ENCODE data around the gene MRPL48.

Gene MRPL48

DNA sequence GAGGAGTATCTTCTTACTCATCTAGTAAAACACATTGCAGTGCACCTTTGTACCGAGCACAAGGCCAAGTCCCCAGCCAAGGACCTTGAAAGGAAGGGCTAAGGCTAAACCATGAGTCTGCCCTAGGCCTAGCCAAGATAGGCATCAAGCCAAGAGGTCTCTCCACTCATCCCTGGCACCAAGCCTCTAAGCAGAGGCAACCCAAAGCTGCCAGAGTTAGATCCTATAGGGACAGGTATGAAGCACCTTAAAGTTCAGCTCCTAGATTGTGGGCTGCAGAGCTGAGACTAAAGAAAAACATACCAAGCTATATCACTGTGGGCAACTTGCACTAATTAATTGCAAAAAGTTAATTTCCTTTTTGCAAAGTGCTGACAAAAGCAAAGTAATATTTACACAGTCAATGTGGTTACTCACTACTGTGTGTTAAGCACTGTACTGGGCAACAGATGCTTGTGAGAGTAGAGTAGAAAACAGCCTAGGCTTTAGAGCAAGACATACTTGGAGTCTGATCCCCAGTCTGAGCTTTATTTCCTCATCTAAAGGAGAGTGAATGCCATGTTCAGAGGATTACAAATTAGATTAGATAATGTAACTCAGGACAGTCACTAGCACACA, 81.8 kb downstream of the MRPL48 start:
- TF ChIP-seq, protein P1, sequence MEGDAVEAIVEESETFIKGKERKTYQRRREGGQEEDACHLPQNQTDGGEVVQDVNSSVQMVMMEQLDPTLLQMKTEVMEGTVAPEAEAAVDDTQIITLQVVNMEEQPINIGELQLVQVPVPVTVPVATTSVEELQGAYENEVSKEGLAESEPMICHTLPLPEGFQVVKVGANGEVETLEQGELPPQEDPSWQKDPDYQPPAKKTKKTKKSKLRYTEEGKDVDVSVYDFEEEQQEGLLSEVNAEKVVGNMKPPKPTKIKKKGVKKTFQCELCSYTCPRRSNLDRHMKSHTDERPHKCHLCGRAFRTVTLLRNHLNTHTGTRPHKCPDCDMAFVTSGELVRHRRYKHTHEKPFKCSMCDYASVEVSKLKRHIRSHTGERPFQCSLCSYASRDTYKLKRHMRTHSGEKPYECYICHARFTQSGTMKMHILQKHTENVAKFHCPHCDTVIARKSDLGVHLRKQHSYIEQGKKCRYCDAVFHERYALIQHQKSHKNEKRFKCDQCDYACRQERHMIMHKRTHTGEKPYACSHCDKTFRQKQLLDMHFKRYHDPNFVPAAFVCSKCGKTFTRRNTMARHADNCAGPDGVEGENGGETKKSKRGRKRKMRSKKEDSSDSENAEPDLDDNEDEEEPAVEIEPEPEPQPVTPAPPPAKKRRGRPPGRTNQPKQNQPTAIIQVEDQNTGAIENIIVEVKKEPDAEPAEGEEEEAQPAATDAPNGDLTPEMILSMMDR (IDR thresholded peaks at IDR 0.05; ENCODE audit: low read depth, low read length): no peak
- H3K4me3 ChIP-seq (replicated peaks in 1 of 2; ENCODE audit: low read depth in 2 of 2, low read length in 2 of 2): no peak overlapping the region
- peak in 1 of 2 donors; percentile 15 for DNase-seq (ENCODE audit: low read depth in 2 of 2)

- TF ChIP-seq, protein P1 (IDR thresholded peaks at IDR 0.05; ENCODE audit: low read depth, low read length): no peak
- no peak overlapping the region for H3K4me3 ChIP-seq (replicated peaks in 1 of 2; ENCODE audit: low read depth in 2 of 2, low read length in 2 of 2)
- no peak for DNase-seq (ENCODE audit: low read depth in 2 of 2)
These were observed 82.6 kb downstream of the MRPL48 start for GRCh38 chr11:73870261-73870660.

- H3K4me3 ChIP-seq (replicated peaks in 1 of 2; ENCODE audit: low read depth in 2 of 2, low read length in 2 of 2): no peak overlapping the region
- no peak for DNase-seq (ENCODE audit: low read depth in 2 of 2)
- TF ChIP-seq, protein P1 (IDR thresholded peaks at IDR 0.05; ENCODE audit: low read depth, low read length): no peak
These were observed 85.2 kb downstream of the MRPL48 start for GRCh38 chr11:73872749-73873357.

GRCh38 chr11:73875380-73875779, 87.7 kb downstream of the MRPL48 start:
- H3K4me3 ChIP-seq (replicated peaks in 1 of 2; ENCODE audit: low read depth in 2 of 2, low read length in 2 of 2): peak overlapping the region; percentile 81 to 94
- no peak for DNase-seq (ENCODE audit: low read depth in 2 of 2)
- TF ChIP-seq, protein P1 (IDR thresholded peaks at IDR 0.05; ENCODE audit: low read depth, low read length): no peak

- peak overlapping the region; percentile 81 to 94 for H3K4me3 ChIP-seq (replicated peaks in 1 of 2; ENCODE audit: low read depth in 2 of 2, low read length in 2 of 2)
- TF ChIP-seq, protein P1 (IDR thresholded peaks at IDR 0.05; ENCODE audit: low read depth, low read length): no peak
- DNase-seq (ENCODE audit: low read depth in 2 of 2): no peak
These were observed 88.2 kb downstream of the MRPL48 start for GRCh38 chr11:73875840-73876239.

DNA sequence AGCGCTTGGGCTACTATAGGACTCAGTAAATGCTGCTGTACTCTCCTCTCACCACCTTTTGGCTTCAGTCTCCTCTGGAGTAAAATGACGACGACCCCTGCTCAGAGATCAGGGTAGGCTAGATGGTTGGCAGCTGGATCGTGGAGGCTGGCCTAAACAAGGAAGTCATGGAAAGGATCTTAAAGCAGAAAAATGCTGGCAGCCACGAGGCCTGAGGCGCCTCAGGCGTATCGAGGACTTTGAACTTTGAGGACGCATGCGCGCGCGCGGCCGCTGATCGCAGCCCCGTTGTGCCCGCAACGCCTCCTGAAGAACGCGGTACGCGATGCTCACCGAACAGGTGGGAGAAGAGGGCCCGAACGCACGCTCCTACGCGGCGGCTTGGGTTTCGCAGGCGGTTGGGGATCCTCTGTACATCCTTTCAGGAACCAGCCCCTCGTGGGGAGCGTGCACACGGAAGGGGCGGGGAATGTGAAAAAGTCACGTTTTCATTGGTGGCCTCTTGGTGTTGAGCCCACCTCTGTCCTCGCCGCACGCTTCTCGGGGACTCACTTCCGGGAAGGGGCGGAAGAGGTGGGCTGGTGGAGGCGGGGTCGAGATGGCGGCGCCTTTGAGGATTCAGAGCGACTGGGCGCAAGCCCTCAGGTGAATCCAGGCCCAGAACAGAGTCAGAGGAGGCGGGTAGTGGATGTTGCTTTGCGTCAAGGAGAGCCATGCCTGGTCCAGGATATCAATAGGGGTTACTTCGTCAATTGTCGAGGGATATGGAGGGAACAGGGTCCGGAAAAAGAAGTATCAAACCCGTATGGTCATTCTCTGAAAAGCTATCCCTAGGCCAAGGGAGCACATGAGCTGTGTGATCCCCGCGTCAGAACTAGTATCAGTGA, 89.0 kb downstream of the MRPL48 start, which contains the start of the genes COA4 and PAAF1:
Gene COA4 (minus strand): TSS at position 423 of the 887 bp plus-strand sequence. CDS start 3,468 bp downstream, outside the sequence.
Gene PAAF1 (plus strand): TSS at position 576 of the 887 bp plus-strand sequence. CDS start 23 bp downstream, at position 599.
- DNase-seq (ENCODE audit: low read depth in 2 of 2): peak; percentile 95 to 96
- TF ChIP-seq, protein P1 (IDR thresholded peaks at IDR 0.05; ENCODE audit: low read depth, low read length): no peak

More for the DNA sequence above, 89.0 kb downstream of the MRPL48 start, which contains the start of the genes COA4 and PAAF1:
- H3K4me3 ChIP-seq (replicated peaks in 1 of 2; ENCODE audit: low read depth in 2 of 2, low read length in 2 of 2): peak within 1 kb of the TSS; percentile 81 to 94

Measured in cardiac fibroblast (primary cell).